Measurements from ENCODE around the gene HYAL1.
A peak's percentile ranks its signal among the peaks of the same experiment; 100 is the strongest.
"Not testable (repeated sequence)": the region's sequence is repeated elsewhere in the genome, so short reads cannot be mapped to it uniquely, and the experiment has no call there.

HYAL1 gene

GRCh38 chr3:50294089-50294488 is 9.3 kb downstream of the HYAL1 start:
- no peak for DNase-seq (ENCODE audit: low spot score)

- no peak for DNase-seq (ENCODE audit: low spot score)
Measured at GRCh38 chr3:50293079-50293801, 10.1 kb downstream of the HYAL1 start.

- DNase-seq (ENCODE audit: low spot score), result peak; percentile 94
Measured at GRCh38 chr3:50292159-50293078, 11.0 kb downstream of the HYAL1 start, which contains the start of gene IFRD2. IFRD2 (minus strand) TSS chr3:50292429; CDS start chr3:50292274, 155 bp downstream.

GRCh38 chr3:50290161-50290641 is 13.2 kb downstream of the HYAL1 start:
- DNase-seq (ENCODE audit: low spot score), result no peak

GRCh38 chr3:50289130-50289529 is 14.2 kb downstream of the HYAL1 start:
- DNase-seq (ENCODE audit: low spot score), result no peak

GRCh38 chr3:50288387-50289007 is 14.9 kb downstream of the HYAL1 start:
- DNase-seq (ENCODE audit: low spot score), result no peak

GRCh38 chr3:50287262-50287661 is 16.1 kb downstream of the HYAL1 start:
- DNase-seq (ENCODE audit: low spot score), result no peak

- no peak for DNase-seq (ENCODE audit: low spot score)
Measured at GRCh38 chr3:50286322-50287227, 16.8 kb downstream of the HYAL1 start.

GRCh38 chr3:50284121-50284520 is 19.3 kb downstream of the HYAL1 start:
- DNase-seq (ENCODE audit: low spot score), result not testable (repeated sequence)

- DNase-seq (ENCODE audit: low spot score), result no peak
Measured at GRCh38 chr3:50279255-50280016, 23.9 kb downstream of the HYAL1 start.

- no peak for DNase-seq (ENCODE audit: low spot score)
Measured at GRCh38 chr3:50278880-50279224, 24.5 kb downstream of the HYAL1 start, which contains the start of gene LSMEM2. LSMEM2 (plus strand) TSS chr3:50279087; CDS start chr3:50279114, 27 bp downstream.

- no peak for DNase-seq (ENCODE audit: low spot score)
Measured at GRCh38 chr3:50278123-50278879, 25.1 kb downstream of the HYAL1 start.

- DNase-seq (ENCODE audit: low spot score), result no peak
Measured at GRCh38 chr3:50276762-50277101, 26.6 kb downstream of the HYAL1 start.

- peak; percentile 54 for DNase-seq (ENCODE audit: low spot score)
Measured at GRCh38 chr3:50275996-50276761, 27.2 kb downstream of the HYAL1 start.

- DNase-seq (ENCODE audit: low spot score), result peak; percentile 80
Measured at GRCh38 chr3:50275141-50275995, 28.0 kb downstream of the HYAL1 start.

GRCh38 chr3:50274371-50275104 is 28.8 kb downstream of the HYAL1 start:
- DNase-seq (ENCODE audit: low spot score), result peak; percentile 77

- DNase-seq (ENCODE audit: low spot score), result no peak
Measured at GRCh38 chr3:50273689-50274065, 29.7 kb downstream of the HYAL1 start.

Measured in iPS-NIHi11 (cell line).